HFF-Myc (cell line): ENCODE data around the gene PTPN9.
A peak's percentile ranks its signal among the peaks of the same experiment; 100 is the strongest.
"Not testable (repeated sequence)": the region's sequence is repeated elsewhere in the genome, so short reads cannot be mapped to it uniquely, and the experiment has no call there.

Experiments used
- DNase-seq: peaks from one replicate; pipeline ENCODE4 v3.0.0-alpha.2; 2011; ENCODE audit warnings: low read depth; ENCODE audit errors: extremely low read depth
- H3K4me3 ChIP-seq: replicated peaks from 2 replicates; pipeline ENCODE4 v1.5.1; 2011; ENCODE audit warnings: low read depth, mild to moderate bottlenecking, control low read depth, low read length
- TF ChIP-seq, protein P1 (sequence below): IDR thresholded peaks from 2 replicates; pipeline ENCODE4 v1.5.1; 2012; ENCODE audit warnings: mild to moderate bottlenecking, low read depth, low read length, control low read depth; ENCODE audit errors: missing control alignments

PTPN9 gene

DNA sequence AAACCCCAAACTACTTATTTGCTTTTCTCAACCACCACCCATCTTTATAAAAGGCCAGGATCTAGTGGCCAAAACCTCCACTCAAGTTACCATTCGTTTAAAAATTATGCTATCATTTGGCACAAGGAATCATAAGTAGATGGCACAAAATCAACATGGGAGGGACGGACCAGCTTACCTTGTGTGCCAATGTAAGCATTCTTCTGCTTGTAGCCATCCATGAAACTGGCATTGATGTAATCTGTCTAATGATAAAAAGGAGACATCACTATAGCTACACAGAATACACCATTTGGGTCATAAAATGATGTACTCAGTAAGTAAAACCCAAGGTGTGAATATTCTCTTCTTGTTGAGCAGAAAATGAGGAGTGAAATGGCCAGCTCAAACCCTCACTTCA, 99.4 kb downstream of the PTPN9 start:
- no peak overlapping the region for H3K4me3 ChIP-seq
- DNase-seq, result no peak
- TF ChIP-seq, protein P1, sequence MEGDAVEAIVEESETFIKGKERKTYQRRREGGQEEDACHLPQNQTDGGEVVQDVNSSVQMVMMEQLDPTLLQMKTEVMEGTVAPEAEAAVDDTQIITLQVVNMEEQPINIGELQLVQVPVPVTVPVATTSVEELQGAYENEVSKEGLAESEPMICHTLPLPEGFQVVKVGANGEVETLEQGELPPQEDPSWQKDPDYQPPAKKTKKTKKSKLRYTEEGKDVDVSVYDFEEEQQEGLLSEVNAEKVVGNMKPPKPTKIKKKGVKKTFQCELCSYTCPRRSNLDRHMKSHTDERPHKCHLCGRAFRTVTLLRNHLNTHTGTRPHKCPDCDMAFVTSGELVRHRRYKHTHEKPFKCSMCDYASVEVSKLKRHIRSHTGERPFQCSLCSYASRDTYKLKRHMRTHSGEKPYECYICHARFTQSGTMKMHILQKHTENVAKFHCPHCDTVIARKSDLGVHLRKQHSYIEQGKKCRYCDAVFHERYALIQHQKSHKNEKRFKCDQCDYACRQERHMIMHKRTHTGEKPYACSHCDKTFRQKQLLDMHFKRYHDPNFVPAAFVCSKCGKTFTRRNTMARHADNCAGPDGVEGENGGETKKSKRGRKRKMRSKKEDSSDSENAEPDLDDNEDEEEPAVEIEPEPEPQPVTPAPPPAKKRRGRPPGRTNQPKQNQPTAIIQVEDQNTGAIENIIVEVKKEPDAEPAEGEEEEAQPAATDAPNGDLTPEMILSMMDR, result no peak

DNA sequence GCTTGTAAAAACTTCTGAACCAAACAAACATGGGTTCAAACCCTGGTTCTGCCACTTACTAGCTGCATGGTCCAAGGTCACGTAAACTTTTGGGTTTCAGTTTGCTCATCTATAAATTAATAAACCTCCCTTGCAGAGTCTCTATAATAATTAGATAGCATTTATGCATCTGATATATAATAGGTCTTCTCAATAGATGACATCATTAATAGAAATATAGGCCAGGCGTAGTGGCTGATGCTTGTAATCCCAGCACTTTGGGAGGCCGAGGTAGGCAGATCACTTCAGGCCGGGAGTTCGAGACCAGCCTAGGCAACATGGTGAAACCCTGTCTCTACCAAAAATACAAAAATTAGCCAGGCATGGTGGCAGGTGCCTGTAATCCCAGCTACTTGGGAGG, 102.0 kb downstream of the PTPN9 start:
- DNase-seq, H3K4me3 ChIP-seq: not testable (repeated sequence)

DNA sequence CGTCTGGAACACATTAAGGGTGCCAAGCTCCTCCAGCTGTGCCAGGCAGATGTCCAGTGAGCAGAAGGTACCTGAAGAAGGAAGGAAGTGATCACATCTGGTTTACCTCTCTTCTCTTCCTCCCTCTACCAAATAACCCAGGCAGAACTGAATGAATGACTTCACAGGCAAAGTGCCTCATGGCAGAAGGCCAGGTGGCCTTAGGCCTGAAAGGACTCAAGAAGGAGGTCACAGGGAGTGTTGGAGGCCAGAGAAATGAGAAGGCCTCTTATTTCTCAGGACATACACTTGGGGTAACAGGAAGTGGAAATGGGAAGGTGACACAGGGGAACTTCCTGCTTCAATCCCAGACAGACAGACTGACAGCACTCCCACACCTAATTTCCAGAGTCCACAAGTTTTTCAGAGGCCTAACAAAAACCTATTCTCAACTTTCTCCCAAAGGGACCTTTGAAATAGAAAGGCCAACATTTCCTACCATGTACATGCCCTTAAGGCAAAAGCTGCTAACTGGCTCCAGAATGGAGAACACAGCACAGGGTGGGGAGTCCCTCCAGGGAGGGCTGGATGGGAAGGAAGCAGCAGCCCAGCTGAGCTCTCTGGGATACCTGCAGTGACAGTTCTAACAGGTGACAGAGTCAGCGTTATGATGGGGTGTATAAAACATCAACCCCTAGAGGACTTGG, 110.1 kb downstream of the PTPN9 start:
- TF ChIP-seq, protein P1, result no peak
- no peak overlapping the region for H3K4me3 ChIP-seq
- DNase-seq, result no peak

DNA sequence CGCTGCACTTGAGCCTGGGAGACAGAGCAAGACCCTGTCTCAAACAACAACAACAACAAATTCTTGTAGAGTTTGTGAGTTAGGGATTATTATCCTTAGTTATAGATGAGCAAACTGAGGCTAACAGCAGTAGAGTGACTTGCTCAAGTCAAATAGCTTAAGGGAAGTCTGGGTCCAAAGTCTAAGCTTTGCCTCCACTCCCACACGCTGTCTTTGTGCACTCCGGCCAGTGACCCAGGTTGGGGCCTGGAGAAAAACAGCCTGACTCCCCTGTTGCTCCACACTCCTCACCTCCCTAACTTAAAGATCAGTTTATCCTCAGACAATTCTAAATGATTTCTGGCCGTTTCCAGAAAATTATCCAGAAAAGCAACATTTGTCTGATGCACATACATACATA, 118.5 kb downstream of the PTPN9 start:
- TF ChIP-seq, protein P1, result no peak
- DNase-seq, result no peak
- H3K4me3 ChIP-seq, result no peak overlapping the region

DNA sequence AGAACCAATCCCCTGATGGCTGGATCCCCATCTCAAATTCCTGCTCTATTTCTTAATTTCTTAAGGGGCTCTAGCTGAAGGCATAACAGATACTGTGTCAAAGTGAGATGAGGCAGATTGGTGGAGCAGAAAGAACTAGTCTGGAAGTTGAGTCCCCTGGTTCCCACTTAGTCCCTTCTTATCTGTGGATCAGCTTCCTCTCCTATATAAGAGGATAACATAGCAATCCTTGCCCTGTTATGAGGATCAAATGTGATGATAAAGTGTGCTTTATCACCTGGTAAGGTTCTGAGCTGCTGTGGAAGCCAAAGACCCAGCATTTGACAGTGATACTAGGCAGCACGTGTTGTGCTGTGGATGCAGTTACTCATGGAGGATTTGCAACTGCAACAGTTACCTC, 119.5 kb downstream of the PTPN9 start:
- DNase-seq, result no peak
- no peak overlapping the region for H3K4me3 ChIP-seq
- TF ChIP-seq, protein P1, result no peak

DNA sequence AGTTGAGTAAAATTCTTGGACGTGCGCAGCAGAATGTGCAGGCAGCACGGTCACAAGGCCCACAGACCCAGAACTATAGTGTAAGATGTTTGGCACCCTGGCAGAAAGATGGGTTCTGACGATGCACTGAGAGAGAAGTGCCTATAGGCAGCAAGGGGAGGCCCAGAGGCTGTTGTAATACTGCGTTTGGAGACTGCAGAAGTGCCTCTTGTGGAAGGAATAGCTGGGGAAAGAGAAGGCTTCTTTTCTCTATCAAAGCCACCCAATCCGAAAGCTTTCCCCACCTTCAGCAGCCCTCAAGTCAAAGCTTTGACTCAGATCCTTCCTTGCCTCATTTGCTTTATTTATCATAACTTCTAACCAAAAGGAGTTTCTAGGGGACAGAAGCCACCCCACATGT, 122.4 kb downstream of the PTPN9 start:
- H3K4me3 ChIP-seq, result peak overlapping the region; percentile 93
- DNase-seq, result no peak
- TF ChIP-seq, protein P1, result no peak

DNA sequence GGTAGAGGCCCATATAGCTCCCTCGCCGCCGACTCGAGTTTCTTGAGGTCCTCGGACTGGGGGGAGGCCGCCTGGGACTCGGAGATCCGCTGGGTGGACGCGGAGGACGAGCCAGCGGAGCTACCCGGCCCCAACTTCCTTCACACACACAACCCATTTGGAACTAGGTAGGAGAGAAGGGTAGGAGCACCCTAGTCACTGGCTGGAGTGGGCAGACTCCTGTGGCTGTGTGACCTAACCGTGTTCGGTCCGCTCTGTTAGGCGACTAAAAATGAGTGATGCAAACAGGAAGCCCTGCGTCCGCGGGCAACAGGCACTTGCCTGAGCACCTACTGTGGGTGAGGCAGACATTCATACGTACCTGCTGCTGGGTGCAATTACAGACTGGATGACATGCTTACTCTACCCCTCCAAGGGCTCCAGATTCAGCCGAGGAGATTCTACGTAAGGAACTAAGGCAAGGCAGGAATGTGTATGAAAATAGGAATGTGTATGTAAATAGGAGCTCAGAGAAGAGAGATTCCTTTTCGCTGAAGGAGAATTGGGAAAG, 123.1 kb downstream of the PTPN9 start:
- TF ChIP-seq, protein P1, result no peak
- peak overlapping the region; percentile 93 for H3K4me3 ChIP-seq
- DNase-seq, result no peak
